Suprapubic skin (tissue), 4 donors: Measurements from ENCODE around the gene NEURL1. TPM values are rescaled to one million over a fixed set of nuclear protein-coding genes. Genes with fewer than 3 reads are reported as not detected.
A peak's percentile ranks its signal among the peaks of the same experiment; 100 is the strongest.

Experiments used
- DNase-seq, 2 donors: peaks; one replicate each; pipeline ENCODE4 v3.0.0-alpha.2; 2019; ENCODE audit warnings: low spot score in 2 of 2
- H3K27ac ChIP-seq: fragments of 200-600 bp; sonication (generic); one replicate; pipeline ENCODE4 v1.5.1; 2019
- H3K27me3 ChIP-seq: fragments of 200-600 bp; sonication (generic); one replicate; pipeline ENCODE4 v1.5.1; 2019
- H3K36me3 ChIP-seq: fragments of 200-600 bp; sonication (generic); one replicate; pipeline ENCODE4 v1.5.1; 2019
- H3K4me1 ChIP-seq: fragments of 200-600 bp; sonication (generic); one replicate; pipeline ENCODE4 v1.5.1; 2019
- H3K4me3 ChIP-seq: fragments of 200-600 bp; sonication (generic); one replicate; pipeline ENCODE4 v1.5.1; 2019; ENCODE audit warnings: mild to moderate bottlenecking
- H3K9me3 ChIP-seq: fragments of 200-600 bp; sonication (generic); one replicate; pipeline ENCODE4 v1.5.1; 2019
- EP300 ChIP-seq: sonication (generic); formaldehyde crosslinking; IDR thresholded peaks from one replicate; pipeline ENCODE4 v1.6.1; 2017; ENCODE audit warnings: antibody characterized with exemption
- POLR2A ChIP-seq, 2 donors: fragments of 450-650 bp; IDR thresholded peaks; one replicate each; pipeline ENCODE4 v1.6.1; 2017; ENCODE audit warnings: antibody characterized with exemption in 2 of 2, mild to moderate bottlenecking in 2 of 2, moderate library complexity in 2 of 2
- POLR2AphosphoS5 ChIP-seq, 3 donors: sonication (generic); formaldehyde crosslinking; IDR thresholded peaks; one replicate each; pipeline ENCODE4 v1.6.1; 2017; ENCODE audit warnings: antibody characterized with exemption in 3 of 3
- WGBS: methylation state at CpG from one replicate; pipeline ENCODE4 v1.1.5; 2018; 5-methylcytosine and 5-hydroxymethylcytosine counted together
- total RNA-seq, 4 donors: library from RNA; depleted of rRNA; stranded (reverse); fragments of >200 nt; gene quantifications; one replicate each; pipeline ENCODE4 v1.1.0, GENCODE V29; 2016
- TF ChIP-seq, protein P1 (sequence below), 2 donors: fragments of 200-600 bp in 1 of 2; fragments of 450-650 bp in 1 of 2; sonication (generic) in 1 of 2; IDR thresholded peaks; one replicate each; pipeline ENCODE4 v1.5.1; 2016 to 2019; ENCODE audit warnings: antibody characterized with exemption in 2 of 2, mild to moderate bottlenecking in 1 of 2, moderate library complexity in 1 of 2

Gene NEURL1
- total RNA-seq, 4 donors from 2014 or later, result 0.18 to 0.30 TPM; not detected in 2

- Histone ChIP-seq H3K27ac (no peak overlapping the region), H3K4me3 (no peak overlapping the region), H3K36me3 (no peaks in the 10 kb centered on the region), H3K4me1 (peaks cover 13% of the 10 kb centered on the region), H3K27me3 (no peaks in the 10 kb centered on the region), H3K9me3 (no peaks in the 10 kb centered on the region)
- TF ChIP-seq POLR2A (IDR thresholded peaks at IDR 0.05) (no peak), POLR2AphosphoS5 (IDR thresholded peaks at IDR 0.05) (no peak), EP300 (no peak)
- TF ChIP-seq, protein P1, sequence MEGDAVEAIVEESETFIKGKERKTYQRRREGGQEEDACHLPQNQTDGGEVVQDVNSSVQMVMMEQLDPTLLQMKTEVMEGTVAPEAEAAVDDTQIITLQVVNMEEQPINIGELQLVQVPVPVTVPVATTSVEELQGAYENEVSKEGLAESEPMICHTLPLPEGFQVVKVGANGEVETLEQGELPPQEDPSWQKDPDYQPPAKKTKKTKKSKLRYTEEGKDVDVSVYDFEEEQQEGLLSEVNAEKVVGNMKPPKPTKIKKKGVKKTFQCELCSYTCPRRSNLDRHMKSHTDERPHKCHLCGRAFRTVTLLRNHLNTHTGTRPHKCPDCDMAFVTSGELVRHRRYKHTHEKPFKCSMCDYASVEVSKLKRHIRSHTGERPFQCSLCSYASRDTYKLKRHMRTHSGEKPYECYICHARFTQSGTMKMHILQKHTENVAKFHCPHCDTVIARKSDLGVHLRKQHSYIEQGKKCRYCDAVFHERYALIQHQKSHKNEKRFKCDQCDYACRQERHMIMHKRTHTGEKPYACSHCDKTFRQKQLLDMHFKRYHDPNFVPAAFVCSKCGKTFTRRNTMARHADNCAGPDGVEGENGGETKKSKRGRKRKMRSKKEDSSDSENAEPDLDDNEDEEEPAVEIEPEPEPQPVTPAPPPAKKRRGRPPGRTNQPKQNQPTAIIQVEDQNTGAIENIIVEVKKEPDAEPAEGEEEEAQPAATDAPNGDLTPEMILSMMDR (IDR thresholded peaks at IDR 0.05), result no peak
- 85% methylated on average over 20 of the region's 20 CpGs for WGBS
- no peak for DNase-seq
Measured at GRCh38 chr10:103552856-103553742, 59.6 kb downstream of the NEURL1 start.

GRCh38 chr10:103553743-103554487, 60.4 kb downstream of the NEURL1 start:
- Histone ChIP-seq H3K27ac (no peak overlapping the region), H3K4me3 (no peak overlapping the region), H3K9me3 (no peaks in the 10 kb centered on the region), H3K4me1 (peaks cover 13% of the 10 kb centered on the region), H3K36me3 (no peaks in the 10 kb centered on the region), H3K27me3 (no peaks in the 10 kb centered on the region)
- 82% methylated on average over 8 of the region's 8 CpGs for WGBS
- no peak for DNase-seq
- TF ChIP-seq, protein P1 (IDR thresholded peaks at IDR 0.05), result no peak
- TF ChIP-seq EP300 (no peak), POLR2A (IDR thresholded peaks at IDR 0.05) (no peak), POLR2AphosphoS5 (IDR thresholded peaks at IDR 0.05) (no peak)

DNA sequence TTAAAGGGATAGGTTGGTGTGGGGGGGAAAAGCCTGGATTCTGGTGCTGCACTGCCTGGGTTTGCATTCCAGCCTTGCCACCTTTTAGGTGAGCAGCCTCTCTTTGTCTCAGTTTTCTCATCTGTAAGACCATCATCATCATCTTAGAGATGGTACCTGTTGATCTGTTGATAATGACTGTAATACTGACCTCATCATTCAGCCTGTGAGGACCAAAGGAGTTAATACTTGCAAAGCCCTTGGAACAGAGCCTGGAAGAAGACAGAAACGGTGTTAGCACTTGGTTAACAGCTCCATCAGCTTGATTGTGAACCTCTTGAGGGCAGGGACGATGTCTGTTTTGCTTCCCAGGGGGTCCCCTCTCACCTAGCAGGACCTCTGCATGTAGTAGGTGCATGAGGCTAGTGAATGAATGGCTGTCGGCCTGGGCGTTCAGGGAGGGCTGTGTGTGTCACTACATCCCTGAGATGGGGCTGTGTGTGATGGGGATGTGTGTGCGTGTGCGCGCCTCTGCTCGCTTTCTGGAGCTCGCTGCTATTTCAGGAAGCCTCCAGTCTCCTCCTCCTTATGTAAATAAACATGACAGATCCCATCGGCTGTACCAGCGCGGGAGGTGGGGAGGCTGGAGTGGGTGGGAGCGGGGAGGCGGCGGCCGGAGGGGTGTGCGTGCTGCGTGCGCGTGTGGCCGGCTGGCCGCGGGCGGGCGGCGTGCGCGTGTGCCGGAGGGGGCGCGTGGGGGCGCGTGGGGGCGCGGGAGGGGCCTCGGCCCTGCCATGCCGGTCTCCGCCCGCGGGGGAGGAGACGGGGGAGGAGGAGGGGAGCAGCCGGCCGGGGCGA, 61.2 kb downstream of the NEURL1 start:
- no peak for DNase-seq
- no peaks in the 10 kb centered on the region for H3K9me3 ChIP-seq
- H3K36me3 ChIP-seq, result no peaks in the 10 kb centered on the region
- H3K27ac ChIP-seq, result no peak overlapping the region
- 36% methylated on average over 3 of the region's 44 CpGs for WGBS
- TF ChIP-seq POLR2AphosphoS5 (IDR thresholded peaks at IDR 0.05), result no peak
- no peak for TF ChIP-seq POLR2A (IDR thresholded peaks at IDR 0.05)
- no peak for TF ChIP-seq EP300
- TF ChIP-seq, protein P1 (IDR thresholded peaks at IDR 0.05), result no peak
- peak overlapping the region; percentile 49 for H3K4me3 ChIP-seq
- H3K27me3 ChIP-seq, result peaks cover 4% of the 10 kb centered on the region
- peaks cover 13% of the 10 kb centered on the region for H3K4me1 ChIP-seq

GRCh38 chr10:103555325-103555649, 61.8 kb downstream of the NEURL1 start:
- Histone ChIP-seq H3K9me3 (no peaks in the 10 kb centered on the region), H3K4me1 (peaks cover 13% of the 10 kb centered on the region), H3K27ac (no peak overlapping the region), H3K36me3 (no peaks in the 10 kb centered on the region), H3K27me3 (peaks cover 4% of the 10 kb centered on the region), H3K4me3 (peak overlapping the region; percentile 49)
- TF ChIP-seq POLR2A (IDR thresholded peaks at IDR 0.05) (no peak), POLR2AphosphoS5 (IDR thresholded peaks at IDR 0.05) (no peak), EP300 (no peak)
- TF ChIP-seq, protein P1 (IDR thresholded peaks at IDR 0.05), result no peak
- DNase-seq, result no peak
- 19% methylated on average over 6 of the region's 18 CpGs for WGBS
